Activated T-cell treated with anti-CD3 and anti-CD28 coated beads, Interleukin-2, amount 50 U/mL, for 24 hours (primary cell): ENCODE measurements around the gene ARHGAP25.

ENCODE experiments used
- DNase-seq: peaks from one replicate; pipeline ENCODE4 v3.0.0-alpha.2; 2020
- H3K27ac Mint-ChIP-seq: 2 replicates; pipeline ENCODE4 v1.8.0; 2020; ENCODE audit warnings: mild to moderate bottlenecking, mixed read lengths
- H3K27me3 Mint-ChIP-seq: 2 replicates; pipeline ENCODE4 v1.8.0; 2020; ENCODE audit warnings: mixed read lengths
- H3K36me3 Mint-ChIP-seq: 2 replicates; pipeline ENCODE4 v1.8.0; 2020; ENCODE audit warnings: low read depth, mixed read lengths
- H3K4me1 Mint-ChIP-seq: 2 replicates; pipeline ENCODE4 v1.8.0; 2020; ENCODE audit warnings: low read depth, mixed read lengths
- H3K4me3 Mint-ChIP-seq: 2 replicates; pipeline ENCODE4 v1.8.0; 2020; ENCODE audit warnings: mild to moderate bottlenecking, moderate library complexity, mixed read lengths
- H3K9me3 Mint-ChIP-seq: 2 replicates; pipeline ENCODE4 v1.8.0; 2020; ENCODE audit warnings: mixed read lengths

ARHGAP25 gene

GRCh38 chr2:68744366-68744912, 9.8 kb downstream of the ARHGAP25 start:
- H3K4me1 Mint-ChIP-seq = peaks cover 96% of the 10 kb centered on the region
- H3K27ac Mint-ChIP-seq = peak overlapping the region; percentile 86
- DNase-seq = no peak
- no peaks in the 10 kb centered on the region for H3K9me3 Mint-ChIP-seq
- peaks cover 76% of the 10 kb centered on the region for H3K36me3 Mint-ChIP-seq
- H3K27me3 Mint-ChIP-seq = no peaks in the 10 kb centered on the region
- peak overlapping the region; percentile 30 for H3K4me3 Mint-ChIP-seq

DNA sequence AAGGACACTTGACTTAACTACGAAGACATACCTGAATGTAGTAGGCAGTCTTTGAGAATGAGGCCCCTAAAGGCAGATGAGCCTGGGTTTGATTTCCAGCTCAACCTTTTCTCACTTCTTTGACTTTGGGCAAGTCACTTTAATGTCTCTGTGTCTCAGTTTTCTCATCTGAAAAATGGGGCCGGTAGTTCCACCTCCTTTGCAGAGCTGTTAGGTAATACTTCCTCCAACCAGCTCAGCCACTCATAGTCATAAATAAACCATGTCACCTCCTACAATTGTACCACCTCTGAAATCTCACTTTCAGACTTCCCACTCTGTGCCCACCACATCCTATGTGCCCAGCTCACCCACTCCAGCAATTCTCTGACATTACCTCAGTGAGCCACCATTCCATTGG, 10.4 kb downstream of the ARHGAP25 start:
- H3K36me3 Mint-ChIP-seq = peaks cover 74% of the 10 kb centered on the region
- H3K4me1 Mint-ChIP-seq = peaks cover 93% of the 10 kb centered on the region
- no peaks in the 10 kb centered on the region for H3K27me3 Mint-ChIP-seq
- H3K27ac Mint-ChIP-seq = peak overlapping the region; percentile 86
- H3K4me3 Mint-ChIP-seq = peak overlapping the region; percentile 30
- DNase-seq = peak; percentile 47
- no peaks in the 10 kb centered on the region for H3K9me3 Mint-ChIP-seq

DNA sequence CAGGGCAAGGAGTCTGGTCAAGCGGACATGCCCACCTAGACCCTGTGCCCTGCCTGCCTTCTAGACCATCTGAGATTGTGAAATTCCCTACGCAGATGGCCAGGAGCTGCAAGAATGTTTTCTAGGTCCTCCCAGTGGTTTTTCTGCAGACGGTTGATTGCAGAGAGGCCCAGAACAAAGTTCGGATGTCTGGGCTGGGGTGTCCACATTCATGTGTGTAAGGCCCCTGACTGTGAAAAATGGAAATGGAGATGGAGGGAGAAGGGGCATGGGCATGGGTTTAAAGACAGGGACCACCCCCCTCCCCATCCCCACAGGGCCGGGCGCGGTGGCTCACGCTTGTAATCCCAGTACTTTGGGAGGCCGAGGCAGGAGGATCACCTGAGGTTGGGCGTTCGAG, 11.8 kb downstream of the ARHGAP25 start:
- Mint-ChIP-seq H3K27ac (peak overlapping the region; percentile 86), H3K4me1 (peaks cover 92% of the 10 kb centered on the region), H3K36me3 (peaks cover 69% of the 10 kb centered on the region), H3K27me3 (no peaks in the 10 kb centered on the region), H3K4me3 (peak overlapping the region; percentile 30), H3K9me3 (no peaks in the 10 kb centered on the region)
- peak; percentile 29 for DNase-seq

GRCh38 chr2:68747413-68747812, 12.8 kb downstream of the ARHGAP25 start:
- peak; percentile 24 for DNase-seq
- peaks cover 65% of the 10 kb centered on the region for H3K36me3 Mint-ChIP-seq
- peaks cover 93% of the 10 kb centered on the region for H3K4me1 Mint-ChIP-seq
- H3K27ac Mint-ChIP-seq = peak overlapping the region; percentile 78
- H3K9me3 Mint-ChIP-seq = no peaks in the 10 kb centered on the region
- peak overlapping the region; percentile 2 for H3K4me3 Mint-ChIP-seq
- H3K27me3 Mint-ChIP-seq = no peaks in the 10 kb centered on the region

- Mint-ChIP-seq H3K36me3 (peaks cover 62% of the 10 kb centered on the region), H3K4me3 (no peak overlapping the region), H3K4me1 (peaks cover 92% of the 10 kb centered on the region), H3K9me3 (no peaks in the 10 kb centered on the region), H3K27me3 (no peaks in the 10 kb centered on the region), H3K27ac (peak overlapping the region; percentile 78)
- DNase-seq = no peak
Observed at GRCh38 chr2:68747900-68748299, 13.3 kb downstream of the ARHGAP25 start.

- no peak for DNase-seq
- Mint-ChIP-seq H3K4me3 (no peak overlapping the region), H3K27me3 (no peaks in the 10 kb centered on the region), H3K36me3 (peaks cover 62% of the 10 kb centered on the region), H3K4me1 (peaks cover 92% of the 10 kb centered on the region), H3K27ac (peak overlapping the region; percentile 79), H3K9me3 (no peaks in the 10 kb centered on the region)
Observed at GRCh38 chr2:68748568-68748967, 14.0 kb downstream of the ARHGAP25 start.

DNA sequence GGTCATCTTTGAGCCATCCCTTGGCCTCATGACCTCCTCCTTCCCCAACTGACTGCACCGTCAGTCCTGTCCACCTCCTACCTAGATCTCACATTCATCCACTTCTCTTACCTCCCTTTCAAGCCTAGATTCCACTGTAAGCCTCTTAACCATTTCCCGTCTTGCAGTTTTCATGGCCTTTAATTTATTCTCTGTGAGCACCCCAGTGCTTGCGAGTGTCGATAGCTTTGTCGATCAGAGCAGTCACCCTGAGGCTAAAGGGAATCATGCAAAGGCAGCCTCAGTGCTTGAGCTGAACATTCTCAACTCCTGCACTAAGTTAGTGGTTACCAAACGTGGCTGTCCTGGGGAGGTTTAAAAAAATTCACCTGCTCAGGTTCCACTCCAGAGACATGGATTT, 14.7 kb downstream of the ARHGAP25 start:
- Mint-ChIP-seq H3K27ac (peak overlapping the region; percentile 79), H3K4me3 (no peak overlapping the region), H3K4me1 (peaks cover 91% of the 10 kb centered on the region), H3K27me3 (no peaks in the 10 kb centered on the region), H3K36me3 (peaks cover 61% of the 10 kb centered on the region), H3K9me3 (no peaks in the 10 kb centered on the region)
- no peak for DNase-seq

DNA sequence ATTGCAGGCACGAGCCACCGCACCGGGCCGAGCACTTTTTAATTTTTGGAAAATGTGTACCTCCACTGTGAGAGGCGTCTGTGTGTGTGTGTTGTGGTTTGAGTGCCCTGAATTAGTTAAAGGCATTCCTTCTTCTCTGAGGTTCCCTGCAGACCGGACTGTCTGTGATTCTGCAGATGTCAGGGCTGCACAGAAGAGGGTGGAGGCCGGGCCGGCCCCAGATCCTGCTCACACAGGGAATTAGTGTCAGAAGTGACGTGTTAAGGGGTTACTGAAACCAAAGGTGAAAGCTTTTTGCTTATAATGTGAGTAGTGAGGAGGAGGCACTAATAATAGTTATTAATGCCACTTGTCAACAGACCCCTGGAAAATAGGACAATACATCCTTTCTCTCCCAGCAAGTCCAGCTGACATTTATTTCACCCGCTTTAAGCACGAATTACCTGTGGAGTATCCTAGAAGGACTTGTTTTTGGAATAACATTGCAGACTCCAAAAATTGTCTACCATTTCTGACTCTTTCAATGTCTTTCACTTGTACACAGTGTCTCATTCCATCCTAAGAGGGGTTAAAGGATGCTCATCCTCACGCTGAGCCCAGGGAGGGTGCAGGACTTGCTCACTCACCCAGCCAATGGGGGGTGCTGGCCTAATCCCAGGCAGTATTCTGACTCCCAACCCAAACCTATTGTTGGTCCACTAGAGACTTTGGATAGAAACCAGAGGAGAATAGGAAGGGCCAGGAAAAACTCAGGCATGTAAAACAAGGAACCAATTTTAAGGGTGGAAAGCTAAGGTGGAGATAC, 16.2 kb downstream of the ARHGAP25 start:
- Mint-ChIP-seq H3K27ac (peak overlapping the region; percentile 88), H3K4me3 (no peak overlapping the region), H3K27me3 (no peaks in the 10 kb centered on the region), H3K4me1 (peaks cover 90% of the 10 kb centered on the region), H3K36me3 (peaks cover 59% of the 10 kb centered on the region), H3K9me3 (no peaks in the 10 kb centered on the region)
- no peak for DNase-seq

DNA sequence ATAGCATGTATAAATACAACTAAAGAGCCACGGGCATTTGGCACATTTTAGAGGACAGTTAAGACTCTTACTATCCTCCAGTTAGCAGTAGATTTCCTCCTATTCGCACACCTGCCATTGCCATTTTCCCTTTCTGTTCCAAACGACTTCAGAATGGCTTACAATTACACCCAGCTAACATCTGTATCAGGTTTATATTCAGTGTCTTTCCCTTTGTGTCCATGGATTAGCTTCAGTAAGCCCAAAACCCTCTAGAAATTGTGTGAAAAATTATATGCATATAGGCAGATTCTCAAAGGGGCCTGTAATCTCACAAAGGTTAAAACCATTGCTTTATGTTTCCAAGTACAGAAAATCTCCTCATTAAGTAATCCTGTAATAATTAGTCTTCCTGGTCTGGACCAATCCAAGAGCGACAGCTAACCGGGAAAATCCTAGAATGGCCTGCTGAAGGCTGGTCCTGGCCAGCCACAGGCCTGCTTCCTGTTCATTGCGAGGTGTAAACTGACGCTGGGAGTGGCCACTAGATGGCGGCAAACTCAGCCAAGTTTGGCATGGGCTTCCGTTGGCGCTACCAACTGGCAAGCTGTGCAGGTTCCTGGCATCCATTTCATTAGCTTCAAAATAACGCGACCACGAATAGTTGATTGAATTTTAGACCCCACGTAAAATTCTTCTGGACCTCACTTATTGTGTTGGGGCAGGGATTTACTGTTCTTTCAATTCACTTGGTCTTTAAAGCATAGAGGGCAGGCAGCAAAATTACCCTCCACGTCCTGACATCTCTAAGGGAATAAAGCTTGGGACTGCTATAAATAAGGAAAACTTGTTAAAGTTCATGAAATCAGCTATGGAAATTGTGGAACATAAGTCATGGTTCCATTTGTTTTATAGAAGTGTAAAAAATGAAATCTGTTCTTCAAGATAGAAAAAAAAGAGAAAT, 17.1 kb downstream of the ARHGAP25 start:
- Mint-ChIP-seq H3K4me1 (peaks cover 92% of the 10 kb centered on the region), H3K9me3 (peaks cover 6% of the 10 kb centered on the region), H3K27ac (peak overlapping the region; percentile 88), H3K36me3 (peaks cover 61% of the 10 kb centered on the region), H3K4me3 (peak overlapping the region; percentile 39), H3K27me3 (no peaks in the 10 kb centered on the region)
- peak; percentile 92 for DNase-seq

DNA sequence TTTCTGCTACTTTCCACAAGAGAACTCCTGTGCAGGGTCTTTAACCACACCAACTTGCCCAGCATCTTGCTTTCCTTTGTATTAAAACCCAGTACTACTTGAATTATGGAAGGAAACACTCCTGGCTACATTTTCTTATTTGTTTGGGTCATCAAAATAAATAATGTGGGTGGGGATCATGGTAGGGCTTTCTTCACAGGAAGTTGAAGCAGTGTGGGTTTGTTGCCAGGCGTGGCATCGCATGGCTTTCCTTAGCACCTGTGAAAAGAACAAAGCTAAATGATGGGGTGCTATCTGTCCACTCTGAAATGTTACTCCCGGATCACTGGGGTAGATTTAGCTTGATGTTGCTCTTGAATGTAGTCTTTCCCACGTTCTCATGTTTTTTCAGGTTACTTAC, 18.7 kb downstream of the ARHGAP25 start:
- Mint-ChIP-seq H3K4me3 (peak overlapping the region; percentile 27), H3K27me3 (no peaks in the 10 kb centered on the region), H3K4me1 (peaks cover 88% of the 10 kb centered on the region), H3K9me3 (peaks cover 12% of the 10 kb centered on the region), H3K36me3 (peaks cover 64% of the 10 kb centered on the region), H3K27ac (peak overlapping the region; percentile 75)
- DNase-seq = peak; percentile 28

DNA sequence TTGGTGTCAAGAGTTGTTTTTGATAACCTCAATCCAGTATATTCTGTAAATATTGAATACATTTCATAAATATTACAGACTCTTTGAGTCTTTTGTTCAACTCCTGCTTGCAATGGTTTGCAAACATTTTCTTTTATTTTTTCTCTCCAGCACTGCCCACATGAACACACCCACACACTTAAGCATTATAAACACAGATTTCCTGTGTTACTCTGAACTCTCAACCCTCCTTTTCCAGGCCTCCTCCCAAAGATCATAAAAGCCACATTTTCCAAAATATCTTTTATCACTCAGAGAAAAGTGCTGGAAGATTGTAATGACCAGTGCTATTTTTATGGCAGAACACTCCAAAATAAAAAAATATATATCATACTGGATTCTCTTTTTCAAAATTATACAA, 20.5 kb downstream of the ARHGAP25 start:
- DNase-seq = no peak
- Mint-ChIP-seq H3K4me1 (peaks cover 91% of the 10 kb centered on the region), H3K27ac (peak overlapping the region; percentile 80), H3K27me3 (no peaks in the 10 kb centered on the region), H3K4me3 (peak overlapping the region; percentile 8), H3K9me3 (peaks cover 12% of the 10 kb centered on the region), H3K36me3 (peaks cover 73% of the 10 kb centered on the region)

GRCh38 chr2:68756178-68756577, 21.6 kb downstream of the ARHGAP25 start:
- H3K36me3 Mint-ChIP-seq = peaks cover 70% of the 10 kb centered on the region
- no peak for DNase-seq
- peaks cover 12% of the 10 kb centered on the region for H3K9me3 Mint-ChIP-seq
- peak overlapping the region; percentile 77 for H3K27ac Mint-ChIP-seq
- peaks cover 92% of the 10 kb centered on the region for H3K4me1 Mint-ChIP-seq
- H3K4me3 Mint-ChIP-seq = no peak overlapping the region
- no peaks in the 10 kb centered on the region for H3K27me3 Mint-ChIP-seq

- Mint-ChIP-seq H3K4me1 (peaks cover 92% of the 10 kb centered on the region), H3K27ac (peak overlapping the region; percentile 77), H3K27me3 (no peaks in the 10 kb centered on the region), H3K9me3 (peaks cover 12% of the 10 kb centered on the region), H3K36me3 (peaks cover 70% of the 10 kb centered on the region), H3K4me3 (no peak overlapping the region)
- DNase-seq = no peak
Observed at GRCh38 chr2:68757081-68757480, 22.5 kb downstream of the ARHGAP25 start.

GRCh38 chr2:68762100-68762499, 27.5 kb downstream of the ARHGAP25 start:
- Mint-ChIP-seq H3K9me3 (peaks cover 2% of the 10 kb centered on the region), H3K27ac (peak overlapping the region; percentile 93)

More at GRCh38 chr2:68762100-68762499, 27.5 kb downstream of the ARHGAP25 start:
- no peak for DNase-seq
- peaks cover 34% of the 10 kb centered on the region for H3K36me3 Mint-ChIP-seq
- H3K27me3 Mint-ChIP-seq = no peaks in the 10 kb centered on the region
- H3K4me1 Mint-ChIP-seq = peaks cover 93% of the 10 kb centered on the region
- peak overlapping the region; percentile 13 for H3K4me3 Mint-ChIP-seq
